ENCODE data around the gene SNX18.

DNA sequence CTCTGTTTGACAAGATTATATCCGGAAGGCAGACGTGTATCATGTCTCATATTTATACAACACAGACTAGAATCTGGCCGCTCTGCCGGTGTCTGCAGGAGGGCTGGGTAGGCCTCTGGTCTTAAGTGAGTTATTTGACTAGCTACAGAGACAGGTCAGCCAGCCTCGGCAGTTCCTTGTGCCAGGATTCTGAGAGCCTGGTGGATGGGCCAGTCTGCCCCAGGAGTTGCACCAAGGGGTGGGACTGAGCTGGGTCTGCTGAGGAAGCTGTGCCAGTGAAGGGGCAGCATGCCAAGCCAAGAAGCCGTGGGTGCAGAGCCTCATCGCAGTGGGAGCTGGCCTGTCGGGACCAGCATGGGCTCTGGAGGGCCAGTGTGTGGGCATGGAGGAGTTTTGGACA is 7.1 kb downstream of the SNX18 start:
- TF ChIP-seq CTCF (optimal IDR thresholded peaks at IDR 0.05 in 1 of 3, IDR thresholded peaks at IDR 0.05 in 1 of 3, conservative IDR thresholded peaks at IDR 0.05 in 1 of 3; ENCODE audit: extremely low read depth in 1 of 3, insufficient read depth in 2 of 3, low read length in 3 of 3) (no peak), EZH2 (IDR thresholded peaks at IDR 0.05; ENCODE audit: low read length) (no peak)

All from keratinocyte (primary cell).